Measurements from ENCODE around the gene CXCL5. TPM values are rescaled to one million over a fixed set of nuclear protein-coding genes. Genes with fewer than 3 reads are reported as not detected.

CXCL5 gene
- total RNA-seq, 1 experiment from 2014 or later = 0.51 TPM

GRCh38 chr4:74018116-74018515 is 19.6 kb upstream of the CXCL5 start:
- Mint-ChIP-seq H3K27me3 (ENCODE audit: insufficient read depth, unreplicated experiment) (no peaks in the 10 kb centered on the region), H3K36me3 (ENCODE audit: insufficient read depth, unreplicated experiment) (no peaks in the 10 kb centered on the region), H3K4me3 (ENCODE audit: unreplicated experiment) (no peak overlapping the region), H3K27ac (ENCODE audit: low read depth, unreplicated experiment) (no peak overlapping the region), H3K4me1 (ENCODE audit: insufficient read depth, unreplicated experiment) (peaks cover 7% of the 10 kb centered on the region), H3K9me3 (ENCODE audit: unreplicated experiment) (no peaks in the 10 kb centered on the region)
- ChIA-PET CTCF (interaction anchor here (0.6 to 0.7 kb wide), 3 partner anchors 54 to 286 kb away, joined by 3 read pairs; partner anchors contain the start of gene CXCL2), POLR2A (interaction anchor here (1.0 kb wide), 1 partner anchor 10 kb away, joined by 4 read pairs; no protein-coding TSS in a partner anchor)
- intact Hi-C loops (cut with micrococcal nuclease) = no loop called here
- DNase-seq (ENCODE audit: unreplicated experiment) = no peak
- no TSS peak for BruUV-seq (replicated peaks)
- TF ChIP-seq CTCF (IDR thresholded peaks at IDR 0.05; ENCODE audit: unreplicated experiment) = no peak

DNA sequence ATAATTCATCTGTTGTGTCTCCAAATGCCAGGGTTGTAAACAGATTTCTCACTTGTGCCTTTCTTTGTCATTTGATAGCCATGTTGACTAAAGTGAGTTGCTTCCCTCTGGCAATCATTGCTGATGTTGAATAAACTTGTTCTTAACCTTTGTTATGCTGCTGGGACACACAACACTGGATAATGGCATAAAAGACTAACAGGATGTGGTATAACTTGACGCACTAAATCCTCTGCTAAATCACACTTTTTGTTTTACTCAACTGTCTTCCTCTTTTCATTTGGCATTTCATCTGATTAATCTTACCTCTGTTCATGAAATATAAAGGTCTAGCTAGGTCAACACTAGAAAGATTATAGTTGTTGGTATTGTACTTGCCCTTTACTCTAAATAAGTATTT is 17.6 kb upstream of the CXCL5 start:
- no peak for DNase-seq (ENCODE audit: unreplicated experiment)
- no peaks in the 10 kb centered on the region for H3K27me3 Mint-ChIP-seq (ENCODE audit: insufficient read depth, unreplicated experiment)
- BruUV-seq (replicated peaks) = no TSS peak
- ChIA-PET CTCF (interaction anchor here (0.6 to 1.3 kb wide), 2 partner anchors 21 to 342 kb away, joined by 3 to 5 read pairs; no protein-coding TSS in a partner anchor), POLR2A (interaction anchor here (1.7 kb wide), 1 partner anchor 22 kb away, joined by 5 read pairs; the partner anchor contains the start of gene CXCL3)
- intact Hi-C loops (cut with micrococcal nuclease) = no loop called here
- no peak overlapping the region for H3K27ac Mint-ChIP-seq (ENCODE audit: low read depth, unreplicated experiment)
- H3K4me1 Mint-ChIP-seq (ENCODE audit: insufficient read depth, unreplicated experiment) = peaks cover 7% of the 10 kb centered on the region
- no peak overlapping the region for H3K4me3 Mint-ChIP-seq (ENCODE audit: unreplicated experiment)
- no peak for TF ChIP-seq CTCF (IDR thresholded peaks at IDR 0.05; ENCODE audit: unreplicated experiment)
- no peaks in the 10 kb centered on the region for H3K9me3 Mint-ChIP-seq (ENCODE audit: unreplicated experiment)
- no peaks in the 10 kb centered on the region for H3K36me3 Mint-ChIP-seq (ENCODE audit: insufficient read depth, unreplicated experiment)

- BruUV-seq (replicated peaks) = no TSS peak
- POLR2A ChIA-PET = no interaction called here
- intact Hi-C loops (cut with micrococcal nuclease) = no loop called here
Measured at GRCh38 chr4:74015126-74015780, 16.8 kb upstream of the CXCL5 start.

More at GRCh38 chr4:74015126-74015780, 16.8 kb upstream of the CXCL5 start:
- DNase-seq (ENCODE audit: unreplicated experiment) = no peak
- TF ChIP-seq CTCF (IDR thresholded peaks at IDR 0.05; ENCODE audit: unreplicated experiment) = no peak
- no peaks in the 10 kb centered on the region for H3K36me3 Mint-ChIP-seq (ENCODE audit: insufficient read depth, unreplicated experiment)
- no peaks in the 10 kb centered on the region for H3K27me3 Mint-ChIP-seq (ENCODE audit: insufficient read depth, unreplicated experiment)
- H3K27ac Mint-ChIP-seq (ENCODE audit: low read depth, unreplicated experiment) = no peak overlapping the region
- peaks cover 7% of the 10 kb centered on the region for H3K4me1 Mint-ChIP-seq (ENCODE audit: insufficient read depth, unreplicated experiment)
- CTCF ChIA-PET = interaction anchor here (0.6 to 0.7 kb wide), 2 partner anchors 18 to 128 kb away, joined by 3 read pairs; no protein-coding TSS in a partner anchor
- H3K4me3 Mint-ChIP-seq (ENCODE audit: unreplicated experiment) = no peak overlapping the region
- H3K9me3 Mint-ChIP-seq (ENCODE audit: unreplicated experiment) = no peaks in the 10 kb centered on the region
